H9 (cell line): ENCODE data around the gene ATP6AP1. TPM values are rescaled to one million over a fixed set of nuclear protein-coding genes. Genes with fewer than 3 reads are reported as not detected.

Source experiments
- DNase-seq: peaks from one replicate; pipeline ENCODE4 v3.0.0-alpha.2; 2017
- H2AFZ ChIP-seq: one replicate; pipeline ENCODE4 v1.6.1; 2013; ENCODE audit warnings: mild to moderate bottlenecking, low read length, control low read depth, moderate library complexity
- H2AK5ac ChIP-seq: 2 replicates; pipeline ENCODE4 v1.6.1; 2013; ENCODE audit warnings: low read length, control low read depth, mixed read lengths; ENCODE audit not compliant: insufficient read length
- H2BK120ac ChIP-seq: one replicate; pipeline ENCODE4 v1.6.1; 2013; ENCODE audit warnings: low read depth, mild to moderate bottlenecking, low read length, control low read depth, inconsistent platforms; ENCODE audit not compliant: poor library complexity, severe bottlenecking
- H2BK12ac ChIP-seq: 2 replicates; pipeline ENCODE4 v1.6.1; 2013; ENCODE audit warnings: low read length, control low read depth, mixed read lengths, low read depth; ENCODE audit not compliant: insufficient read length
- H2BK15ac ChIP-seq: 2 replicates; pipeline ENCODE4 v1.6.1; 2013; ENCODE audit warnings: low read depth, low read length, control low read depth
- H2BK20ac ChIP-seq: one replicate; pipeline ENCODE4 v1.6.1; 2013; ENCODE audit warnings: low read depth, mild to moderate bottlenecking, low read length, control low read depth, inconsistent platforms; ENCODE audit not compliant: poor library complexity, severe bottlenecking
- H2BK5ac ChIP-seq: 2 replicates; pipeline ENCODE4 v1.6.1; 2013; ENCODE audit warnings: low read length, control low read depth, mixed read lengths; ENCODE audit not compliant: insufficient read length
- H3K14ac ChIP-seq: 2 replicates; pipeline ENCODE4 v1.6.1; 2013; ENCODE audit warnings: low read length, control low read depth; ENCODE audit not compliant: insufficient read depth
- H3K18ac ChIP-seq: 2 replicates; pipeline ENCODE4 v1.6.1; 2013; ENCODE audit warnings: low read depth, mild to moderate bottlenecking, mixed read lengths, low read length, control low read depth; ENCODE audit not compliant: insufficient read length
- H3K23ac ChIP-seq: 2 replicates; pipeline ENCODE4 v1.6.1; 2013; ENCODE audit warnings: low read length, control low read depth, mixed read lengths, low read depth; ENCODE audit not compliant: insufficient read length
- H3K23me2 ChIP-seq: 2 replicates; pipeline ENCODE4 v1.6.1; 2013; ENCODE audit warnings: low read depth, mild to moderate bottlenecking, mixed read lengths, low read length, control low read depth; ENCODE audit not compliant: insufficient read length, poor library complexity, severe bottlenecking
- H3K27ac ChIP-seq: 2 replicates; pipeline ENCODE4 v1.5.1; 2013; ENCODE audit warnings: low read length, control low read depth, mixed read lengths, low read depth; ENCODE audit not compliant: insufficient read length
- H3K27me3 ChIP-seq: 2 replicates; pipeline ENCODE4 v1.6.1; 2013; ENCODE audit warnings: low read length, control low read depth, inconsistent platforms; ENCODE audit not compliant: insufficient read depth
- H3K4ac ChIP-seq: 2 replicates; pipeline ENCODE4 v1.6.1; 2013; ENCODE audit warnings: low read depth, mild to moderate bottlenecking, control low read depth, inconsistent platforms, low read length, moderate library complexity
- H3K4me1 ChIP-seq: 2 replicates; pipeline ENCODE4 v1.6.1; 2013; ENCODE audit warnings: low read length, control low read depth, inconsistent platforms; ENCODE audit not compliant: insufficient read depth
- H3K4me2 ChIP-seq: 2 replicates; pipeline ENCODE4 v1.6.1; 2013; ENCODE audit warnings: low read length, control low read depth, mixed read lengths; ENCODE audit not compliant: insufficient read length, insufficient read depth
- H3K56ac ChIP-seq: 2 replicates; pipeline ENCODE4 v1.6.1; 2013; ENCODE audit warnings: low read depth, mild to moderate bottlenecking, mixed read lengths, low read length, control low read depth; ENCODE audit not compliant: insufficient read length
- H3K79me1 ChIP-seq: 2 replicates; pipeline ENCODE4 v1.6.1; 2013; ENCODE audit warnings: low read depth, mild to moderate bottlenecking, moderate library complexity, low read length, control low read depth, inconsistent platforms; ENCODE audit not compliant: insufficient read depth, poor library complexity, severe bottlenecking
- H3K79me2 ChIP-seq: 2 replicates; pipeline ENCODE4 v1.6.1; 2013; ENCODE audit warnings: low read length, control low read depth, inconsistent platforms; ENCODE audit not compliant: insufficient read depth
- H3K9ac ChIP-seq: 2 replicates; pipeline ENCODE4 v1.6.1; 2013; ENCODE audit warnings: low read length, control low read depth, mixed read lengths; ENCODE audit not compliant: insufficient read length; ENCODE audit errors: extremely low read depth
- H3K9me3 ChIP-seq: one replicate; pipeline ENCODE4 v1.6.1; 2013; ENCODE audit warnings: low read depth, low read length, inconsistent platforms; ENCODE audit not compliant: control insufficient read depth
- H3T11ph ChIP-seq: one replicate; pipeline ENCODE4 v1.6.1; 2013; ENCODE audit warnings: mild to moderate bottlenecking, low read length, control low read depth, inconsistent platforms
- H4K20me1 ChIP-seq: one replicate; pipeline ENCODE4 v1.6.1; 2013; ENCODE audit not compliant: control insufficient read depth, insufficient read length, insufficient read depth
- H4K5ac ChIP-seq: 2 replicates; pipeline ENCODE4 v1.6.1; 2013; ENCODE audit warnings: low read depth, mild to moderate bottlenecking, mixed read lengths, low read length, control low read depth; ENCODE audit not compliant: insufficient read length
- H4K8ac ChIP-seq: replicated peaks from 2 replicates; pipeline ENCODE4 v1.6.1; 2013; ENCODE audit warnings: low read length, control low read depth, mixed read lengths, low read depth; ENCODE audit not compliant: insufficient read length
- H4K91ac ChIP-seq: 2 replicates; pipeline ENCODE4 v1.6.1; 2013; ENCODE audit warnings: low read depth, mild to moderate bottlenecking, moderate library complexity, mixed read lengths, low read length, control low read depth; ENCODE audit not compliant: insufficient read length
- H3K27ac Mint-ChIP-seq, 3 experiments: 2 replicates in 2 of 3; 3 replicates in 1 of 3; pipeline ENCODE4 v1.8.0; 2020 to 2021; ENCODE audit warnings: mixed read lengths in 3 of 3, mild to moderate bottlenecking in 1 of 3, moderate library complexity in 1 of 3
- H3K27me3 Mint-ChIP-seq: 2 replicates; pipeline ENCODE4 v1.8.0; 2021; ENCODE audit warnings: low read depth, mild to moderate bottlenecking, moderate library complexity, mixed read lengths
- H3K36me3 Mint-ChIP-seq, 3 experiments: 2 replicates in 2 of 3; 3 replicates in 1 of 3; pipeline ENCODE4 v1.8.0; 2020 to 2021; ENCODE audit warnings: low read depth in 3 of 3, mixed read lengths in 3 of 3; ENCODE audit not compliant: insufficient read depth in 1 of 3
- H3K4me1 Mint-ChIP-seq, 2 experiments: 2 replicates each; pipeline ENCODE4 v1.8.0; 2020; ENCODE audit warnings: mixed read lengths in 2 of 2
- H3K4me3 Mint-ChIP-seq, 2 experiments: 2 replicates in 1 of 2; 3 replicates in 1 of 2; pipeline ENCODE4 v1.8.0; 2020 to 2021; ENCODE audit warnings: mild to moderate bottlenecking in 2 of 2, mixed read lengths in 2 of 2, moderate library complexity in 1 of 2
- H3K9me3 Mint-ChIP-seq, 2 experiments: 2 replicates in 1 of 2; 3 replicates in 1 of 2; pipeline ENCODE4 v1.8.0; 2020; ENCODE audit warnings: mild to moderate bottlenecking in 2 of 2, mixed read lengths in 2 of 2, moderate library complexity in 1 of 2
- CTCF ChIP-seq: fragments of 200-600 bp; sonication (generic); conservative IDR thresholded peaks from 3 replicates; pipeline ENCODE4 v1.8.0; 2021; ENCODE audit warnings: antibody characterized with exemption, mild to moderate bottlenecking
- WGBS: extraction: QIAGEN DNeasy Blood & Tissue Kit; methylation state at CpG from one replicate; pipeline ENCODE4 v1.1.7; 2013; ENCODE audit warnings: missing lambda C conversion rate, low lambda C conversion rate, mixed read lengths; ENCODE audit not compliant: insufficient read length; ENCODE audit errors: extremely low coverage; 5-methylcytosine and 5-hydroxymethylcytosine counted together
- total RNA-seq: library from RNA; stranded (reverse); gene quantifications from 2 replicates; pipeline ENCODE4 v1.2.1, GENCODE V29; 2021

The ATP6AP1 gene
- total RNA-seq, 1 experiment from 2014 or later = 45.6 TPM

GRCh38 chrX:154419189-154419588, 9.3 kb upstream of the ATP6AP1 start:
- Histone ChIP-seq H2BK120ac (no peak overlapping the region), H3K14ac (no peak overlapping the region), H2BK20ac (no peak overlapping the region), H2AK5ac (no peak overlapping the region), H3K27me3 (no peaks in the 10 kb centered on the region), H2BK15ac (no peak overlapping the region), H3K23me2 (no peaks in the 10 kb centered on the region), H4K8ac (no peak overlapping the region), H3K79me2 (no peaks in the 10 kb centered on the region), H3K4me2 (no peak overlapping the region), H3K4ac (no peak overlapping the region), H4K91ac (no peak overlapping the region), H3K23ac (no peak overlapping the region), H3K9ac (no peak overlapping the region), H2AFZ (no peak overlapping the region), H4K5ac (no peak overlapping the region), H3K4me1 (no peaks in the 10 kb centered on the region), H3T11ph (no peak overlapping the region), H2BK5ac (no peak overlapping the region), H3K56ac (no peak overlapping the region), H3K18ac (no peak overlapping the region), H4K20me1 (no peaks in the 10 kb centered on the region), H3K27ac (no peak overlapping the region), H3K9me3 (peaks cover 34% of the 10 kb centered on the region), H2BK12ac (no peak overlapping the region), H3K79me1 (no peaks in the 10 kb centered on the region)
- peaks cover 58 to 65% of the 10 kb centered on the region in 2 experiments for H3K9me3 Mint-ChIP-seq
- H3K36me3 Mint-ChIP-seq = peaks cover 13 to 23% (median 16%) of the 10 kb centered on the region in 3 experiments
- no peak for DNase-seq
- no peak for TF ChIP-seq CTCF
- no peak overlapping the region for H3K27ac Mint-ChIP-seq
- no peaks in the 10 kb centered on the region for H3K4me1 Mint-ChIP-seq
- WGBS = no CpG with 5 or more reads among the region's 8 CpGs
- H3K4me3 Mint-ChIP-seq = no peak overlapping the region
- H3K27me3 Mint-ChIP-seq = no peaks in the 10 kb centered on the region
